ENCODE measurements around the gene SEMA6D. TPM values are rescaled to one million over a fixed set of nuclear protein-coding genes. Genes with fewer than 3 reads are reported as not detected.
A peak's percentile ranks its signal among the peaks of the same experiment; 100 is the strongest.

The SEMA6D gene
- polyA plus RNA-seq, 3 donors: 27.7 to 49.5 (median 30.9) TPM

GRCh38 chr15:47708161-47708980 lies 8.9 kb upstream of the SEMA6D start:
- no peak for DNase-seq (ENCODE audit: extremely low read depth in 1 of 11, low read depth in 9 of 11, low spot score in 4 of 11)

- no peak for DNase-seq (ENCODE audit: extremely low read depth in 1 of 11, low read depth in 9 of 11, low spot score in 4 of 11)
Observed at GRCh38 chr15:47711655-47712054, 5.7 kb upstream of the SEMA6D start.

- no peak for DNase-seq (ENCODE audit: extremely low read depth in 1 of 11, low read depth in 9 of 11, low spot score in 4 of 11)
Observed at GRCh38 chr15:47715402-47715801, 1.9 kb upstream of the SEMA6D start.

- no peak for DNase-seq (ENCODE audit: extremely low read depth in 1 of 11, low read depth in 9 of 11, low spot score in 4 of 11)
Observed at GRCh38 chr15:47715856-47716445, 1.4 kb upstream of the SEMA6D start.

- DNase-seq (ENCODE audit: extremely low read depth in 1 of 11, low read depth in 9 of 11, low spot score in 4 of 11): no peak
Observed at GRCh38 chr15:47716516-47716915, 789 bp upstream of the SEMA6D start.

- peak in 4 of 11 donors; percentile 25 to 40 (median 34) for DNase-seq (ENCODE audit: extremely low read depth in 1 of 11, low read depth in 9 of 11, low spot score in 4 of 11)
Observed at GRCh38 chr15:47718497-47719437, 1.5 kb downstream of the SEMA6D start.

- no peak for DNase-seq (ENCODE audit: extremely low read depth in 1 of 11, low read depth in 9 of 11, low spot score in 4 of 11)
Observed at GRCh38 chr15:47719730-47720129, 2.4 kb downstream of the SEMA6D start.

GRCh38 chr15:47720555-47720954 lies 3.2 kb downstream of the SEMA6D start:
- DNase-seq (ENCODE audit: extremely low read depth in 1 of 11, low read depth in 9 of 11, low spot score in 4 of 11): no peak

- DNase-seq (ENCODE audit: extremely low read depth in 1 of 11, low read depth in 9 of 11, low spot score in 4 of 11): no peak
Observed at GRCh38 chr15:47721676-47722075, 4.4 kb downstream of the SEMA6D start.

- no peak for DNase-seq (ENCODE audit: extremely low read depth in 1 of 11, low read depth in 9 of 11, low spot score in 4 of 11)
Observed at GRCh38 chr15:47724346-47724745, 7.0 kb downstream of the SEMA6D start.

GRCh38 chr15:47725051-47725450 lies 7.7 kb downstream of the SEMA6D start:
- no peak for DNase-seq (ENCODE audit: extremely low read depth in 1 of 11, low read depth in 9 of 11, low spot score in 4 of 11)

- no peak for DNase-seq (ENCODE audit: extremely low read depth in 1 of 11, low read depth in 9 of 11, low spot score in 4 of 11)
Observed at GRCh38 chr15:47725906-47726305, 8.6 kb downstream of the SEMA6D start.

- DNase-seq (ENCODE audit: extremely low read depth in 1 of 11, low read depth in 9 of 11, low spot score in 4 of 11): no peak
Observed at GRCh38 chr15:47726399-47726823, 9.1 kb downstream of the SEMA6D start.

- no peak for DNase-seq (ENCODE audit: extremely low read depth in 1 of 11, low read depth in 9 of 11, low spot score in 4 of 11)
Observed at GRCh38 chr15:47727137-47727536, 9.8 kb downstream of the SEMA6D start.

- DNase-seq (ENCODE audit: extremely low read depth in 1 of 11, low read depth in 9 of 11, low spot score in 4 of 11): no peak
Observed at GRCh38 chr15:47727676-47728075, 10.4 kb downstream of the SEMA6D start.

GRCh38 chr15:47728426-47728825 lies 11.1 kb downstream of the SEMA6D start:
- no peak for DNase-seq (ENCODE audit: extremely low read depth in 1 of 11, low read depth in 9 of 11, low spot score in 4 of 11)

GRCh38 chr15:47728886-47729285 lies 11.6 kb downstream of the SEMA6D start:
- no peak for DNase-seq (ENCODE audit: extremely low read depth in 1 of 11, low read depth in 9 of 11, low spot score in 4 of 11)

- no peak for DNase-seq (ENCODE audit: extremely low read depth in 1 of 11, low read depth in 9 of 11, low spot score in 4 of 11)
Observed at GRCh38 chr15:47731230-47731629, 13.9 kb downstream of the SEMA6D start.

- DNase-seq (ENCODE audit: extremely low read depth in 1 of 11, low read depth in 9 of 11, low spot score in 4 of 11): no peak
Observed at GRCh38 chr15:47732248-47732647, 14.9 kb downstream of the SEMA6D start.

- DNase-seq (ENCODE audit: extremely low read depth in 1 of 11, low read depth in 9 of 11, low spot score in 4 of 11): no peak
Observed at GRCh38 chr15:47733085-47733484, 15.8 kb downstream of the SEMA6D start.

Measured in renal cortex interstitium (tissue), 11 donors.